ENCODE results near the gene HS3ST2.
"Not testable (repeated sequence)": the region's sequence is repeated elsewhere in the genome, so short reads cannot be mapped to it uniquely, and the experiment has no call there.

HS3ST2 gene

GRCh38 chr16:22879466-22879865 is 65.5 kb downstream of the HS3ST2 start:
- no peak for DNase-seq (ENCODE audit: low read depth)

DNA sequence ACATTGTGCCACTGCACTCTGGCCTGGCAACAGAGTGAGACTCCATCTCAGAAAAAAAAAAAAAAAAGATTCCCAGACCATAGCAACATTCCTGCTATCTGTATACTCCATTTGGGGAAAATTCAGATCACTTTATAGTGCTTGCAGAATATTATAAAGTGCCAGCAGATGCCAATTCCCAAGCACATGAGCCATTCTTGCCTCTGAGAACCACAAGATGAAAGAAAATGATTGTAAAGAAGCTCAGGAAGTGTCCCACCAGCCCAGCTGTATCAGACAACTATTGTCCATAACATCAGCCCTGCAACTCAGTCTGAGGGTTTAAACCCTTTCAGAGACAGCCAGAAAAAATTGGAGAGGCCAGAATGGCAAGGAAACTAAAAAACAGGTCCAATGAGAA is 69.0 kb downstream of the HS3ST2 start:
- no peak for DNase-seq (ENCODE audit: low read depth)

GRCh38 chr16:22885951-22886350 is 72.0 kb downstream of the HS3ST2 start:
- no peak for DNase-seq (ENCODE audit: low read depth)

- DNase-seq (ENCODE audit: low read depth) = no peak
Measured at GRCh38 chr16:22886927-22887326, 73.0 kb downstream of the HS3ST2 start.

- no peak for DNase-seq (ENCODE audit: low read depth)
Measured at GRCh38 chr16:22887445-22887844, 73.5 kb downstream of the HS3ST2 start.

DNA sequence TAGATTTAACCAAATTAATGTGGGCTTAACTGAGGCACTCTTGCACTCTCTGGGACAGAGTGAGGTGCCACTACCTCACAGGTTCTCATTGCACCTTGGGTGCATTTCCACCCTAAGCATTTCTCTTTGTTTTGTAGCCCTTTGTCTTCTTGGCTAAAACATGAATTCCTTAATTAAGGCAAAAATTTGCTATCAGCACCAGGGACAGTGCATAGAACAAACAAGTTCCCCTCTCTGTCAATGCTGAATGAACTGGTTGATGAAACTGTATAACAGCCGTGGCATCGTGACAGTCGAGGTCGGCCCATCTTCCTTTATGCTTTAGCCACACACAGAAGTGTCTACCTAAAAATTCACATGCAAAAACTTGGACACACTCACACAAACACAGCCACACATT is 74.8 kb downstream of the HS3ST2 start:
- DNase-seq (ENCODE audit: low read depth) = no peak

GRCh38 chr16:22890976-22891375 is 77.0 kb downstream of the HS3ST2 start:
- no peak for DNase-seq (ENCODE audit: low read depth)

DNA sequence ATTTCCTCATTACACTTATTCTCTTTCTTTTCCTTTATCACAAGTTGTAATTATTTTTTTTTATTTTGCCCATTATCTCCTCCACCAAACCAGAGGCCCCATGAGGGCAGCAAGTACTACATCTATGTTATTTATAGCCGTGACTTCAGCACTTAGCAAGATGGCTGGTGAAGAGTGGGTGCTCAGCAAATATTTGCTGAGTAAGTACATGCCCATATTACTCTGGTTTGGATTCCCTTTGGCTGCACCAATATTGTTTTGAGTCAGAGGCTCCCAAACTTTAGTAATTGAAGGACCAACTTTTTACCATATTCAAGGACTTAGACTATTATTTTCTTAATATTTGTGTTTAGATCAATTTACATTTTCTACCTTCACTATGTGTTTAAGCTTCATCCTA is 83.2 kb downstream of the HS3ST2 start:
- no peak for DNase-seq (ENCODE audit: low read depth)

DNA sequence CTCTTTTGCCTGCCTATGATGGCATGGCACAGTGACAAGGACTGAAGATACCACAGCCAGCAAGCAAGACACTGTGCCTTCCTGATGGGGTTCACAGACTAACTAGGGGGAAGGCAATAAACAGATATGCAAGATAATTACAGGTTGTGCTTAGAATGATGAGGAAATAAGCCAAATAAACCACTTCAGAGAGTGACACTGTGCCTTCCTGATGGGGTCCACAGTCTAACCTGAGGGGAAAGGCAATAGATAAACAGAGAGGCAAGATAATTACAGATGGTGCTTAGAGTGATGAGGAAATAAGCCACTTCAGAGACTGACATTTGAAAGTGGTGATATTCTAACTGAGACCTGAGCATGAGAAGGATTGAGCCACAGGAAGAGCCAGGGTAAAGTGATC is 84.2 kb downstream of the HS3ST2 start:
- DNase-seq (ENCODE audit: low read depth) = no peak

DNA sequence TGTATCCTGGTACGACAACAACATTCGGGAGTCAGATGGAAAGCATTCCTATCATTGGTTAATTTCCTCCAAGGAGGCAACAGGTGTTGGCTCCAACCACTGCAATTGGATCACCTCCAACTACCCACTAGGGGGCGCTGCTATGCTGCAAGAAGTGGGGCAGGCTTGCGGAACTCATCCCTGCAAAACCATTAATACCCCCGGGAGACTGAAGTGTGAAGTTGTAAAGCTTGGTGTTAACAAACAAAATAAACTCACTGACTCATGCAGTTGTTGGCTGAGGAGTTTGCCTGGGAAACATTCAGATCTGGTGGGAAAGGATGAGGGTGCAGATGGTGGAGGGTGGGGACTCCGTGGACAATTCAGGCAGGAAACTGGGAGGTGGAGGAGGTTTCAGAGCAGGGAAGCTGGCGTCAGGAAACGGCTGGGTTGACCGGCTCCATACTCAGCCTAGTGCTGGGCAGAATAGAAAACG is 84.9 kb downstream of the HS3ST2 start:
- DNase-seq (ENCODE audit: low read depth) = peak; percentile 17

GRCh38 chr16:22899567-22899966 is 85.6 kb downstream of the HS3ST2 start:
- not testable (repeated sequence) for DNase-seq (ENCODE audit: low read depth)

GRCh38 chr16:22900863-22901262 is 86.9 kb downstream of the HS3ST2 start:
- DNase-seq (ENCODE audit: low read depth) = no peak

DNA sequence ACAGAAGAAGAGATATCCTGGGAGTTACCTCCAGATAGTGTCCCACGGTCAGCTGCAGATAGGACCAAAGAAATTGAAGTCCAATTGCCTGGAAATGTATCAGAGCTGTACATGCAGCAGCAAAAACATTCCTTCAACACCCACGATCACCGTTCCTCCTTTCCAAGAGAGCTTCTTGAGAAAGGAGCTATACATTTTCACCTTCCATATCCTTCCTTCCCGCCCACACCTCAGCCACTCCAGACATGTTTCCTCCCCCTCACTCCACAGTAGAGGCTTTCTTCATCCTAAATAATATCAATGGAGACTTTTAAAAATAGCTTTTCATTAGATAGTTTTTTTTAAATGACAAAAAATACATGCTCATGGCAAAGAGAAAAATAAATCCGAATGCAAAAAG is 87.6 kb downstream of the HS3ST2 start:
- DNase-seq (ENCODE audit: low read depth) = no peak

- DNase-seq (ENCODE audit: low read depth) = no peak
Measured at GRCh38 chr16:22903716-22904115, 89.8 kb downstream of the HS3ST2 start.

DNA sequence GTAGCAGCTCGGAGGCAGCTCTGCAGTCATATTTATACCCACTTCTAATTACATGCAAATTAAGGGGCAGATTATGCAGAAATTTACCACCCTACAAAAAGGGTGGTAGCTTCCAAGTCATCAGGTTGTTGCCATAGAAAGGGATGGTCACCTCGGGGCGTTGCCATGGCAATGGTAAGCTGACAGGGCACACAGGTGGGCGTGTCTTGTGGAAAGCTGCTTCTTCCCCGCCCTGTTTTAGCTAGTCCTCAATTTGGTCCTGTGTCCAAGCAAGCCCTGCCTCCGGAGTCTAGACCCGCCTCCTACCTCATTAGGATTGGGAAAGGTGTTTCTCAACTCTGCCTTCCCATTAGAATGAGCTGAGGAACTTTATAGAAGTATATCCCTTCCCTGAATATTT is 98.7 kb downstream of the HS3ST2 start:
- no peak for DNase-seq (ENCODE audit: low read depth)

GRCh38 chr16:22915003-22915402 is 101.0 kb downstream of the HS3ST2 start:
- no peak for DNase-seq (ENCODE audit: low read depth)

DNA sequence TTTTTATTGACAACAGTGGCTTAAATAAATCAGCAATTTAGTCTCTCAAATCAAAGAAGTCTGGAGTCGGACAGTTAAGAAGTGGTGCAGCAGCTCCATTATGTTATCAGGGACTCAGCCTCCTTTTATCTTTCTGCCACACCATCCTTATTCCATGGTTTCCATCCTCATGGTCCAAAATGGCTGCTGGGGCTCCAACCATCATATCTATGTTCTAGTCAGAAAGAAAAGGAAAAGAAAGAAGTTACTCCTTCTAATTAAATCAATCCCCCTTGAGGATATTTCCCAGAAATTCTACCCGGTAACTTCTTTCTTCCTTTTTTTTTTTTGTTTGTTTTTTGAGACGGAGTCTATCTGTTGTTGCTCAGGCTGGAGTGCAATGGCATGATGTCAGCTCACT is 109.5 kb downstream of the HS3ST2 start:
- no peak for DNase-seq (ENCODE audit: low read depth)

GRCh38 chr16:22924492-22924891 is 110.5 kb downstream of the HS3ST2 start:
- no peak for DNase-seq (ENCODE audit: low read depth)

- no peak for DNase-seq (ENCODE audit: low read depth)
Measured at GRCh38 chr16:22926105-22926751, 112.3 kb downstream of the HS3ST2 start.

DNA sequence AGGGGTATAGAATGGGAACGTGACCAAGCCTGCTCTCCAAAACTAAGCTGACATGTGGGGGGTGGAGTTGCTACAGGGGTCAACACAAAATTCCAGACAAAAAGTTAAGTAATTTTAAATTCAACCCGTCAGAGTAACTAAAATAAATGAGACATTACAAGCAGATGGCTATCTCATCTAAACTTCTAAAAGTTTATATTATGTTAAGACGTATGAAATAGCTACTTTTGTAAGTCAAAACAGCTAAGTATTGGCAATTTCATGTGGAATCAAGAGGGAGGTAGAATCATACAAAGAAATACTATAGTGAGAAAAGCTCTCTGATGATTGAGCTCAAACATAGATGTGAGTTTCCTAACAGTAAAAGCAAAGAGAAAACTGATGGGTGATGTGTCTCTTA is 113.3 kb downstream of the HS3ST2 start:
- DNase-seq (ENCODE audit: low read depth) = no peak

DNA sequence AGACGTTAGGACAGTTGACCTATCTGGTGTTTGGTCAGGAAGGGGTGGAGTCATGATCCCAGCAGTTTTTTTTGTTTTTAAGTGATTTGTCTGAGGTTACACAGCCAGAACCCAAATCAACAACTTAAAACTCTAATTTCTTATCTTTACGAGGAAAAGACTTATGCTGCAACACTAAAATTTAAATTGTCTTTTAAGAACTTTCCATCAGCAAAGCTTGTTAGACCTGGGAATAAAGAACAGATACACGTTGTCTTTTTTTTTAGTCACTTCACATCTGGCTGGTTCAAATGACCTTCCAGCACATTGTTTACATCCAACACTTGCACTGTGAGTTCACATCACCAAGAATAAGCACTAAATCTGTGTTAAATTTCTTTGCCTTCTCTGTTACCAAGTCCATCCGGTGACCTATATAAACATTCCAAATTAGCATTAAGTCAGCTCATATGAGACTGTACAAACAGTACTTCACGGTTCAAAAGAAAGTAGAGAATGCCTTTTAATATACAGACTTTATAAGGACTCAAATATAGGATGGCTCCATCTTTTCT is 115.0 kb downstream of the HS3ST2 start:
- no peak for DNase-seq (ENCODE audit: low read depth)

- DNase-seq (ENCODE audit: low read depth) = no peak
Measured at GRCh38 chr16:22929461-22929860, 115.5 kb downstream of the HS3ST2 start.

DNA sequence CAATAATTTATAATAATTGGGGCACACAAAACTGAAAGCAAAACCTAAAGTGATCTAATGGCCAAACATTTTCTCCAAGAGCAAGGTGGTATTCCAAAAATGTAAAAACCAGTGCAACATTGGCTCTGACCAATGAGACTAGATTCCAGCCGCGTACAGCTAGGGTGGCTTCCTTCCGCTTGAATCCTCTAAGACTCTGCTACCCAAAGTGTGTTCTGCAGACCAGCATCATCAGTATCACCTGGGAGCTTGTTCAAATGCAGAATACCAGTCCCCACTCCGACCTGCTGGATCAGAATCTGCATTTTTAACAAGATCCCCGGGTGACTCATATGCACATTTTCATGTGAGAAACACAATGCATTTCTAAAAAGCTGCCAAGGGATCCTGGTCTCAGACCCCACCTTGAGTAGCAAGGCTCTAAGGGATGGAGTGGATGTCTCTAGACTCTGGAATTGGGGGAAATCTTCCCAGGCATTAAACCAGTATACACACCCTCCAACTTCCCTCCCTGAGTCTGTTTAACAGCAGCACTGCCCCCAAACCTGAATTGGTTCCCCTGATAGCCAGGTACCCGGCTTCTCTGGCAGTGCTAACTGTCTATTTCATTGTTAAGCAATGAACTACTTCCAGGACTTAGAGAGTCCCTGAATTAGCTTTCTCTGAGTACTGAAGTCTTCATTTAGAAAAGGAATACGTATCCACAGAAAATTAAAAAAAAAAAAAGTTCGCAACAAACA is 118.2 kb downstream of the HS3ST2 start:
- DNase-seq (ENCODE audit: low read depth) = no peak

DNA sequence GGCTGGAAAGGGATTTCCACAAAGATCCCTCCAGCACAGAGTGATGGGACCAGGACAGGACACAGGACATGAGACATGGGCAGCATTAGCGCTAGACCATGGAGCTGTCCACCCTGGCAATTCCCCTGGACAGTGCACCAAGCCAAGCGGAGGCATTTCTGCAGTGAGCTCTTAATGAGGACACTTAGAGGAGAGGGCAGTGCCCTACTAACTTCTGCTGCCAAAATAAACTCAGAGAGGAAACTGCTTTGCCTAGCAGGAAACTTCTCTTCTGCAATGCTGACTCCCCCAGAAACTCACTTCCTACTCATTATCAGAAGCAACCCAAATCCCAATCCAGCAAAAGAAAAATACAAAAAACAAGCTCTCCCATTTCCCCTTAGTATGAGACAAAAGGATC is 119.2 kb downstream of the HS3ST2 start:
- no peak for DNase-seq (ENCODE audit: low read depth)
